C4-2B (cell line): ENCODE results near the gene SYTL5.

Source experiments
- H3K27ac ChIP-seq: fragments of 450-650 bp; 2 replicates; pipeline ENCODE4 v1.5.1; 2017
- ZFX ChIP-seq: fragments of 450-650 bp; IDR thresholded peaks from 2 replicates; pipeline ENCODE4 v1.6.1; 2017
- TF ChIP-seq, protein P1 (sequence below): fragments of 450-650 bp; conservative IDR thresholded peaks from 2 replicates; pipeline ENCODE4 v1.5.1; 2017; ENCODE audit warnings: mild to moderate bottlenecking

SYTL5 gene

DNA sequence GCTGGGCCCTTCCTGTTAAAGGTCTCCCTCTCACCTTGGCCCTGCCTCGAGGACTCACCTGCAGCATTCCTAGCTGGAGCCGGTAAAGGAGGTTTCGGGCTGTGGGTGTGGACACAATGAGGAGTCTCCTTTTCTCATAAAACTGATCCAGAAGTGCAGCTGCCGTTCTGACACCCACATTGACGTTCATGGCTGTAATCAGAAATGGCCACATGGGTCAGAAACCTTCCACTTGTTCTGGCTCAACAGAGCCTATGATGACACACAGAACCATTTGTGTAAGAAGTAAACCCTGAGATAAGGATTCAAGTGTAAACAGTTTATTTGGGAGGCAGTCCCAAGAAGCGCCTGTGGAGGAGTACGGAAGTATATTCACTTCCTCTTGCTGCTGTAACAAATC is 150.5 kb downstream of the SYTL5 start:
- peak overlapping the region; percentile 53 for H3K27ac ChIP-seq
- TF ChIP-seq, protein P1, sequence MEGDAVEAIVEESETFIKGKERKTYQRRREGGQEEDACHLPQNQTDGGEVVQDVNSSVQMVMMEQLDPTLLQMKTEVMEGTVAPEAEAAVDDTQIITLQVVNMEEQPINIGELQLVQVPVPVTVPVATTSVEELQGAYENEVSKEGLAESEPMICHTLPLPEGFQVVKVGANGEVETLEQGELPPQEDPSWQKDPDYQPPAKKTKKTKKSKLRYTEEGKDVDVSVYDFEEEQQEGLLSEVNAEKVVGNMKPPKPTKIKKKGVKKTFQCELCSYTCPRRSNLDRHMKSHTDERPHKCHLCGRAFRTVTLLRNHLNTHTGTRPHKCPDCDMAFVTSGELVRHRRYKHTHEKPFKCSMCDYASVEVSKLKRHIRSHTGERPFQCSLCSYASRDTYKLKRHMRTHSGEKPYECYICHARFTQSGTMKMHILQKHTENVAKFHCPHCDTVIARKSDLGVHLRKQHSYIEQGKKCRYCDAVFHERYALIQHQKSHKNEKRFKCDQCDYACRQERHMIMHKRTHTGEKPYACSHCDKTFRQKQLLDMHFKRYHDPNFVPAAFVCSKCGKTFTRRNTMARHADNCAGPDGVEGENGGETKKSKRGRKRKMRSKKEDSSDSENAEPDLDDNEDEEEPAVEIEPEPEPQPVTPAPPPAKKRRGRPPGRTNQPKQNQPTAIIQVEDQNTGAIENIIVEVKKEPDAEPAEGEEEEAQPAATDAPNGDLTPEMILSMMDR = no peak
- no peak for TF ChIP-seq ZFX

DNA sequence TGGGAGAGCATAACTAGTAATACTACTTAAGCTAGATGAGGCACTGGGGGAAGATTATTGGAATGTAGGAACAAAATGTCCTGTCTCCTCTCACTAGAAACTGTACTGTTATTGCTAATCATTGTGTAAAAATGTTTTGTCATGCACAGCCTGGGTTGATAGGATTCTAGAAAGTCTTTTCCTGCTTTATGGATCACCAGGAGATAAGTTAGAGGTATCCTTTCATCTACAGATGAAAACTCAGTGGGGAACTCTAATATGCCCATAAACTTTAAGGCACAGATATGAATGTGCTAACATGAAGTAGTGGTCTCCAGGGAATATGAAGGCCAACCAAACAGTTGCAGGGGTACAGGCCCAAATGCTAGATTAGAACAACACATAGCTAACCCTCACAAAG is 156.8 kb downstream of the SYTL5 start:
- TF ChIP-seq ZFX = no peak
- TF ChIP-seq, protein P1 = no peak
- no peak overlapping the region for H3K27ac ChIP-seq

DNA sequence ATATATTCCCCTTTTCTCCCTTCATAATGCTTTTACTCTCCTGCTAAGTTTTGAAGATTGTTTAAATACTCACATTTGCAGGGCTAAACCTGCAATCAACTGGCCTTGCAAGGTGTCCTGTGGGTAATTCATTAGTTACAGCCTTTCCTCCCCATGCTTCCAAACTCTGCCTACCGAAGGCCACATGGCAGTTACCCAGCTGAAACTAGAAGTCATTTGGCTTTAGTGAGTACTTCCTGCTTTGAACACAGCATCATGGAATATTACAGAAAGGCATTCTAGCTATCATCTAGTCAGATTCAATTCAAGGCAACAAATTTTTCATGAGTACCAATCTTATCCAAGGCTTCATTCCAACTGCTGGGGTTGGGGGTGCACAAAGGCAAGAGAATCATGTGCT is 158.7 kb downstream of the SYTL5 start:
- TF ChIP-seq, protein P1 = no peak
- TF ChIP-seq ZFX = no peak
- no peak overlapping the region for H3K27ac ChIP-seq

DNA sequence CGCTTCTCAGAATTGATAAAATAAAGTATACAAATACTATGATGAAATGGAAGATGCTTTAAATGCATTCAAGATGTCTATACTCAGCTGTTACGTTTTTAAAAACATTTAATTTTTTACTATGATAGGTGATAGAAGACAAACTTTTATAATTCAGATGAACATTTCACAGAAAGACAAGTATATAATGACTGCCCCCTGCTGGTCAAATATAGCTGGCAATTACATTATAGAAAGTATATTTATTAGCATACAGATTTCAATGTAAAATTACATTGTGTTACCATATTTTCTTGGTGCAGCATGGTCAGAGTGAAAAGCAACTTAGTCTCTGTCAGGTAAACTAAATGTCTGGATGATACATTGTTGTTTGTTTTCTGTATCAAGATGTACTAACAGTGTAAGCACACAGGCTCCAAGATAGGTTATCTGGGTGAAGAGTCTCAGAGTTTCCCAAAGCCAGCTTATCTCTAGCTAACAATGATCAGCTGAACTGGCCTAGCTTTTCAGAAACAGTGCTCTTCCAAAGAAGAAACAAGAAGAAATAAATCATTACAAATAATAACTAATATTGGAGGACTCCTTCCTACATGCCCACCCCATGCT is 160.2 kb downstream of the SYTL5 start:
- TF ChIP-seq, protein P1 = peak; percentile 68
- TF ChIP-seq ZFX = no peak
- no peak overlapping the region for H3K27ac ChIP-seq

DNA sequence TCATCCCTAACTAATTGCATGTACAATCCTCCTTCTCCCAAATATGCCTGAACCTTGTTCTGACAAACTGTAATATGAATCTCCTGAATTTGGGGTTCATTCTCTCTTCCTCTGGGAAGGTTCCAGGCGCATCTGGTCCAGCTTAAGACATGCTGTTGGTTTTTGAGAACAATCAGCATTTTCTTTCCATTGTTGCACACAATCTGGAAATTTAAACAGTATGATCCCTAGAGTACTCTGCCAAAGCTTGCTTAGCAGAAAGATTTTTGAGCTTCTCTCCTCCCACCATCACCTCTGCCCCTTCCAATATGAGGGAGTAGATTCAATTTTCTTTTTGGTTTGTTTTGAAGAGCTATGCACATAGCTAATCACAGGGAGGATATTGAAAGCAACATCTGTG is 164.2 kb downstream of the SYTL5 start:
- TF ChIP-seq, protein P1 = no peak
- TF ChIP-seq ZFX = no peak
- no peak overlapping the region for H3K27ac ChIP-seq

DNA sequence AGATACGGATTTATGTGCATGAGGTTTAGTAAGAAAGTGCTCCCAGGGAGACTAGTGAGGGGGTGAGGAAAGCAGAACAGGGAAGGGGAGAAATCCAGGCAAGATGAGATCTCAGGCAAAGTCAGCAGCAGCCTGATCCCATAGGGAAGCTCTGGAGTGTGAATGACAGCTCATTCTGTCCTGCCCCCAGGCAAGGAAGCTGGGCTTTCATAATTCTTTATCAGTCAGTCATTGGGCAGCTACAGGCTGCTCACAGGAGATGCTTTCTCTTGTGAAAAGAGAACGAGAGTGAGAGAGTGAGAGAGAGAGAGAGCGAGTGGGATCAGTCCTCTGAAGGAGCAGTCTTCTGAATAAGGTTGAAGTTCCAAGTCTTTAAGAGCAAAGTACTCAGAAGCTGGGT is 166.2 kb downstream of the SYTL5 start:
- TF ChIP-seq, protein P1 = no peak
- no peak for TF ChIP-seq ZFX

DNA sequence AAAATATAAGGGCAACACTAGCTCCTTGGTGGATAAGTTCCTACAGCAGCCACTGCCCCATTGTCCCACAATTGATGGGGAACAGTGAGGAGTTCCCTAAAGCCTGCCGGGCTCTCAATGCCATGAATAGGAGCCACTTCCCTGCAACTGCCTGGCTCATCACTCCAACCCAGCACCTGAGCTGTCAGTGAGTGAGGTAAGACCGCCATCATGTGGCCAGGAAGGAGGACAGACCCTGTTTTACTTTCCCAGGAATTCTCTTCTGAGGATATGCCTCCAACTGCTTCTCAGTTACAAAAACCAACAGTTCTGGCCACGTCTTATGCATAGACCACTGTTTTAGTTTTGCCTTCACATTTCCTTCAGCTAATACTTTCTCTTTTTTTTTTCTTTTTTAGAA is 168.8 kb downstream of the SYTL5 start:
- TF ChIP-seq, protein P1 = peak; percentile 77
- TF ChIP-seq ZFX = no peak
- no peak overlapping the region for H3K27ac ChIP-seq

More for the DNA sequence above, 166.2 kb downstream of the SYTL5 start:
- H3K27ac ChIP-seq = no peak overlapping the region
